Measurements from ENCODE around the gene AIF1. TPM values are rescaled to one million over a fixed set of nuclear protein-coding genes. Genes with fewer than 3 reads are reported as not detected.
A peak's percentile ranks its signal among the peaks of the same experiment; 100 is the strongest.

Gene AIF1
- total RNA-seq, 1 donor from 2014 or later: not detected

GRCh38 chr6:31621320-31621939 lies 6.4 kb downstream of the AIF1 start:
- peak; percentile 22 for DNase-seq

DNA sequence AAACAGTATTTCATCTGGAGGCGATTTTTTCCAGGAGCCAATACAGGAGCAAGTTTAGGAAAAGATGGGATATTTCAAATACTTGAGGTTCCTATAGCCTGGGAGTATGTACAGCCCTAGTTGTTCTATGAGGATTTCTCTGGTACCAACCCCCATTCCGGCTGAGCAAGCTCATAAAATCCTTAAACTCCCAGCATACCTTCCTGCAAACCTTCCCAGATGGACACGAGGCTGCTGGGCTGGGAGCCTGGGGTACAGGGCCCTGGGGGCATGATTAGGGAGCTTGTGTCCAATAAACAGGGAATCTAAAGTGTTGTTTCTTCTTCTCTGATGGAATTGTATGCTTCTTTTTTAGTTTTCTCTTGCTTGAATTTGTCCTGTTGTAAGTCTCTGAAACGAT lies 7.0 kb downstream of the AIF1 start:
- no peak for DNase-seq

DNA sequence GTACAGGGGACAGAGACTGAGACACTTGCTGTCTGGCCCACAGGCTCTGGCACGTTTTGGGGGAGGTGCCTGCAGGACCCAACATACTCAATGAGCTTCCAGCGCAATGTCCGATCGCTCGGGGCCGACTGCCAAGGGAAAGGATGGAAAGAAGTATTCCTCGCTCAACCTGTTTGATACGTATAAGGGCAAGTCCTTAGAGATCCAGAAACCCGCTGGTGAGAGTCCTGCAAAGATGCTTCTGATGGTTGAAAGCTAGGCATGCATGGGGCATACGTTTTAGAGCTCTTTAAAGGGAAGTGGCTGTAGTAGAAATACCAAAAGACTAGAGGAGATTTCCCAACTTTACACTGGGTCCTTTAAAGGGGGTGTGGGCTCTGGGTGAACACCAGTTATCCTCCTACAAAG lies 7.7 kb downstream of the AIF1 start:
- DNase-seq: no peak

- no peak for DNase-seq
Observed at GRCh38 chr6:31624070-31624469, 9.0 kb downstream of the AIF1 start.

- DNase-seq: no peak
Observed at GRCh38 chr6:31626952-31627351, 11.9 kb downstream of the AIF1 start.

- DNase-seq: no peak
Observed at GRCh38 chr6:31627690-31628287, 12.8 kb downstream of the AIF1 start.

DNA sequence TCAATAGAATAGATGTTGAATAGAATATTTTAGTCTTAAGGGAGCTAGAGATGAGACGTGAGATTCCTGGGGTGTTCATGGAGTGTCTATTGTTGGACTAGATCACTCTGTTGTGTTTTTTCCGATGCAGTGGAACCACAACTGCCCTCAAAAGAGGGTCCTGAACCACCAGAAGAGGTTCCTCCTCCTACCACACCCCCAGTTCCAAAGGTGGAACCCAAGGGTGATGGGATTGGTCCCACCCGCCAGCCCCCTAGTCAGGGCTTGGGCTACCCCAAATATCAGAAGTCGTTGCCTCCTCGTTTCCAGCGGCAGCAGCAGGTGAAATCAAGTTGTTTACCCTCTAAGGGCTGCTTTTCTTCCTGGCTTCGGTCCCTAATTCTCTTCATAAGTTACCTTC lies 14.0 kb downstream of the AIF1 start:
- DNase-seq: no peak

- DNase-seq: no peak
Observed at GRCh38 chr6:31630177-31630934, 15.3 kb downstream of the AIF1 start.

DNA sequence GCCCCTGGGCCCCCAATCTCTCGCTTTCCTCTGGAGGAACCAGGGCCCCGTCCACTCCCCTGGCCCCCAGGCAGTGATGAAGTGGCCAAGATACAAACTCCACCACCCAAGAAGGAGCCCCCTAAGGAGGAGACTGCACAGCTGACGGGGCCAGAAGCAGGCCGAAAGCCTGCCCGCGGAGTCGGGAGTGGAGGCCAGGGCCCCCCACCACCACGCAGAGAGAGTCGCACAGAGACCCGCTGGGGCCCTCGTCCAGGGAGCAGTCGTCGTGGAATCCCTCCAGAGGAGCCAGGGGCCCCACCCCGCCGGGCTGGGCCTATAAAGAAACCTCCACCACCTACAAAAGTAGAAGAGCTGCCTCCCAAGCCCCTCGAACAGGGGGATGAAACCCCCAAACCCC lies 16.2 kb downstream of the AIF1 start:
- no peak for DNase-seq

GRCh38 chr6:31631681-31632278 lies 16.7 kb downstream of the AIF1 start:
- no peak for DNase-seq

GRCh38 chr6:31632279-31632946 lies 17.4 kb downstream of the AIF1 start:
- DNase-seq: no peak

DNA sequence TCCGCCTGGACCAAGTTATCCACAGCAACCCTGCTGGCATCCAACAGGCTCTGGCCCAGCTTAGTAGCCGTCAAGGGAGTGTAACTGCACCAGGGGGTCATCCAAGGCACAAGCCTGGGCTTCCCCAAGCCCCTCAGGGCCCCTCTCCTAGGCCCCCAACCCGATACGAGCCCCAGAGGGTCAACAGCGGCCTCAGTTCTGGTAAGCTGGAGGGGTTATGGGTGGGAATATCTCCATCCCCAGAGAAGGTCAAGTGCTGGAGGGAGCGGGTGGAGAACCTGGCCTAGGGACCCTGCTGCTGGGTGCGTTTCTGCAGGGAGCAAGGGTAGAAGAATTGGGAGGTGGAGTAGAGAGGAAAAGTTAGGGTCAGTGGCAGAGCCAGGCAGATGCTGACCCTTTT lies 18.4 kb downstream of the AIF1 start:
- DNase-seq: no peak

DNA sequence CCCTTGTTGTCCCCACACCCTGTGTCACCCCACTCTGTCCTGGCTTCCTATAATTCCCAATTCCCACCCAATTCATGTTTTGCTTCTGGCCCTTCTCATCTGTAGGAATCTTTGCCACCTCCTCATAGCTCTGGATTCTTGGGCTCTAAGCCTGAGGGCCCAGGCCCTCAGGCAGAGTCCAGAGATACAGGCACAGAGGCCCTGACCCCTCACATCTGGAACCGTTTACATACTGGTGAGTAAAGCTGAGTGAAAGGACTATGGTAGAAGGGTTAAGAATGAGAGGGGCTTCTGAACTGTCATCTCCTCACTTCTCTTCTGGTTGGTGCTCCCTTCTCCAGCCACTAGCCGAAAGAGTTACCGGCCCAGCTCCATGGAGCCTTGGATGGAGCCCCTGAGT lies 19.1 kb downstream of the AIF1 start:
- no peak for DNase-seq

DNA sequence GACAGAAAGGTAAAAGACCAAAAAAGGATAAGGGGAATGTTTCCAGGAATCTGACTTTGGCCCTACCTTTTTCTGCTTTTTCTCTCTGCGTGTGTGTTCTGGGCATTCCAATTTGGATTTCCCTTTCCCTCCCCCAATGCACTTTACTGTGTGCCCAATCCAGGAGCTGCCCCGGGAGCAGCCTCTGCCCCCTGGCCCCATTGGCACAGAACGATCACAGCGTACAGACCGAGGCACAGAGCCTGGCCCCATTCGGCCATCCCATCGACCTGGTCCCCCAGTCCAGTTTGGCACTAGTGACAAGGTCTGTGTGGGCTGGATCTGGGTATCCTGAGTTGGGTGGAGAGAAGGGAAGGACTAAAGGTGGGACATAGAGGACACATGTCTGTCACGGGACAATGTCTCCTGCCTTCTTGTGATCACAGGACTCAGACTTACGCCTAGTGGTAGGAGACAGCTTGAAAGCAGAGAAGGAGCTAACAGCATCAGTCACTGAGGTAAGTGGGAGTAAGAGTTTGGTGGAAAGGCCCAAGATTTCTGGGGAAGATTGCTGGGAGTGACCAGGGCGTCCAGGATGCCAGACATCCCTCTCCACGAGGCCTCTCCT lies 20.0 kb downstream of the AIF1 start:
- no peak for DNase-seq

DNA sequence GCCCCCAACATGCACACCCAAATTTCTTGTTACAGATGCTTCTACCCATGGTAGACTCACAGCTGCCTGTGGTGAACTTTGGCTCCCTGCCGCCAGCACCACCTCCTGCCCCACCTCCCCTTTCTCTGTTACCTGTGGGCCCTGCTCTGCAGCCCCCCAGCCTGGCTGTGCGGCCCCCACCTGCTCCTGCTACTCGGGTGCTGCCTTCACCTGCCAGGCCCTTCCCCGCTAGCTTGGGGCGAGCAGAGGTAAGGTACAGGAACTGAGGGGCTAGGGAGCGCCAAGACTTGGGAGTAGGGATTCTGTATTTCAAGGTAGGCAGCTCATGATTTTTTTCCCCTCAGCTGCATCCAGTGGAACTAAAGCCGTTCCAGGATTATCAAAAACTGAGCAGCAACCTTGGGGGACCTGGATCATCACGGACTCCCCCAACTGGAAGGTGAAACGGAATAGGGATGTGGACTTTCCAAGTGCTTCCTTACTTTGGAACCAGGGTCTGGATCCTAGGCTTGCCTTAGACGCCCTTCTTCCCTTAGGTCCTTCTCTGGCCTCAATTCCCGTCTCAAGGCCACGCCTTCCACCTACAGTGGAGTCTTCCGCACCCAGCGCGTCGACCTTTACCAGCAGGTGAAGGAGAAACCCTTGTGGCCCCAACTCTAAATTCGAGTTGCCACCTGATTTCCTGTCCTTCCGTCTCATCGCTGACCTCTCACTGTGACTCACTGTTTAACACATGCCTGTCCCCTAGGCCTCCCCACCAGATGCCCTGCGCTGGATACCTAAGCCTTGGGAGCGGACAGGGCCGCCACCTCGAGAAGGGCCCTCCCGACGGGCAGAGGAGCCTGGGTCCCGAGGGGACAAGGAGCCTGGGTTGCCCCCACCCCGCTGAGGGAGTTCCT lies 21.9 kb downstream of the AIF1 start:
- DNase-seq: no peak

- no peak for DNase-seq
Observed at GRCh38 chr6:31639043-31639442, 24.0 kb downstream of the AIF1 start.

DNA sequence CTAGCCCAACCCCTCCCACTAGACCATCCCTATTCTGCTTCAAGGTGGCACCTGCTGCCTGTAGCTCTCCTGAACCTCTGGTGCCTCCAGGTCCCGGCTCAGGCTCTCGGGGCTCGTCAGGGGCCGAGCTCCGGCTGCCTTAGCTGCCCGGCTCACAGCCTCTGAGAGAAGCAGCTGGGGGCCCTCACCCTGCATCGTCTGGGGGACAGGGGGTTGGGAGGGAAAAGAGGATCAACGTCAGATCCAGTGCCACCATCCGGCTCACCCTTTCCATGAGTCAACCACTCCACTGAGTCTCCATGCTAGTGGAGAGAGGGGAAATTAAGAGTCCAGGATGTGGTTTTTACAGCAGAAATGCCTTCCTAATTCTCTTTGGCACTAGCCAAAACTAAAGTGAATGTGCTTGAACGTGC lies 24.4 kb downstream of the AIF1 start:
- peak; percentile 68 for DNase-seq

DNA sequence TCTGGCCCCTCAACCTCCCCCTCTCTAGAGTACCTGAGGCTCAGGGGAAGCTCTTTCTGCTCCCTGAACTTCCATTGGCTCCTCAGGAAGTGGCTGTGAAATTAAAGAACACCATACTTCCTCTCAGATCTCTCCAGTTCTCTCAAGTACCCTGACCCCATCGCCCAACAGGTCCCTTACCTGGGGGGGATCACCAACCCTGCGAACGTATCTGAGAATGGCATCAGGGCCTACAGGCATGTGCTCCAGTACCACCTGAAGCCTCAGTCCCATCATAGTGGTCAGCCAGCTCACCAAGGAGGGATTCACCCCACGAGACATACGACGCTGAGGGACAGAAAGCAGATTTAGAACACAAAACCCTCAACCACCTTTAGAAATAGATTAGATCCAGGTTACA lies 25.6 kb downstream of the AIF1 start:
- no peak for DNase-seq

GRCh38 chr6:31641370-31641769 lies 26.3 kb downstream of the AIF1 start:
- no peak for DNase-seq

GRCh38 chr6:31642798-31643570 lies 27.9 kb downstream of the AIF1 start:
- no peak for DNase-seq
